BJ (cell line): ENCODE measurements around the gene ARHGAP18. TPM values are rescaled to one million over a fixed set of nuclear protein-coding genes. Genes with fewer than 3 reads are reported as not detected.
"Not testable (repeated sequence)": the region's sequence is repeated elsewhere in the genome, so short reads cannot be mapped to it uniquely, and the experiment has no call there.

ENCODE experiments used
- CTCF ChIA-PET: fragments of 350-600 bp; formaldehyde crosslinking; extraction: SDS; loops from one replicate; lab custom pipeline; 2021; ENCODE audit warnings: antibody characterized with exemption, inconsistent platforms; lab: Yijun Ruan, JAX
- POLR2A ChIA-PET: fragments of 300-600 bp; sonication (Branson Sonifier 250); formaldehyde crosslinking; extraction: SDS; loops from one replicate; lab custom pipeline; 2021; ENCODE audit warnings: antibody characterized with exemption; lab: Charles Lee
- DNase-seq: peaks from one replicate; pipeline ENCODE4 v3.0.0-alpha.2; 2011; ENCODE audit warnings: low read depth
- H3K27me3 ChIP-seq: 2 replicates; pipeline ENCODE4 v1.6.0; 2011; ENCODE audit warnings: low read length; ENCODE audit not compliant: control insufficient read depth, insufficient read depth
- H3K36me3 ChIP-seq: 2 replicates; pipeline ENCODE4 v1.5.1; 2011; ENCODE audit warnings: low read length; ENCODE audit not compliant: control insufficient read depth, insufficient read depth
- H3K4me3 ChIP-seq: 2 replicates; pipeline ENCODE4 v1.5.1; 2011; ENCODE audit warnings: low read depth, mild to moderate bottlenecking, control low read depth, low read length
- CTCF ChIP-seq: IDR thresholded peaks from 2 replicates; pipeline ENCODE4 v1.5.1; 2011; ENCODE audit warnings: low read depth, mild to moderate bottlenecking, control low read depth, inconsistent platforms, low read length, moderate library complexity; ENCODE audit not compliant: insufficient read depth
- polyA plus RNA-seq: library from polyadenylated mRNA; depleted of rRNA; stranded (reverse); fragments of >200 nt; gene quantifications from 2 replicates; pipeline ENCODE4 v1.2.3, GENCODE V29; 2011

The ARHGAP18 gene
- polyA plus RNA-seq, 1 experiment: 9.8 TPM

- no peak for TF ChIP-seq CTCF
- ChIA-PET POLR2A (no interaction called here), CTCF (interaction anchor here (0.5 to 1.6 kb wide), 5 partner anchors 66 to 172 kb away, joined by 3 to 5 read pairs (median 4); no protein-coding TSS in a partner anchor)
- H3K4me3 ChIP-seq: no peak overlapping the region
- H3K27me3 ChIP-seq: no peaks in the 10 kb centered on the region
- H3K36me3 ChIP-seq: peaks cover 2% of the 10 kb centered on the region; the same call in 1 of the 2 replicates
- no peak for DNase-seq
These were observed 132.3 kb downstream of the ARHGAP18 start for GRCh38 chr6:129577691-129578090.

GRCh38 chr6:129576456-129576855 is 133.5 kb downstream of the ARHGAP18 start:
- Histone ChIP-seq H3K27me3 (no peaks in the 10 kb centered on the region), H3K4me3 (no peak overlapping the region), H3K36me3 (no peaks in the 10 kb centered on the region)
- CTCF ChIA-PET: interaction anchor here (1.0 kb wide), 1 partner anchor 23 kb away, joined by 3 read pairs; no protein-coding TSS in a partner anchor
- POLR2A ChIA-PET: no interaction called here
- DNase-seq: no peak
- no peak for TF ChIP-seq CTCF

GRCh38 chr6:129575378-129576118 is 134.4 kb downstream of the ARHGAP18 start:
- Histone ChIP-seq H3K4me3 (no peak overlapping the region), H3K27me3 (no peaks in the 10 kb centered on the region), H3K36me3 (no peaks in the 10 kb centered on the region)
- ChIA-PET POLR2A (no interaction called here), CTCF (interaction anchor here (0.6 to 2.6 kb wide), 12 partner anchors 8 to 834 kb away, joined by 3 to 15 read pairs (median 4); no protein-coding TSS in a partner anchor)
- peak; percentile 8 for DNase-seq
- peak; percentile 75 for TF ChIP-seq CTCF

- H3K36me3 ChIP-seq, H3K27me3 ChIP-seq, DNase-seq, POLR2A ChIA-PET, H3K4me3 ChIP-seq: not testable (repeated sequence)
- CTCF ChIA-PET: interaction anchor here (0.7 to 2.6 kb wide), 10 partner anchors 7 to 154 kb away, joined by 3 to 15 read pairs (median 4); no protein-coding TSS in a partner anchor
These were observed 135.4 kb downstream of the ARHGAP18 start for GRCh38 chr6:129574605-129575004.

- H3K36me3 ChIP-seq, DNase-seq, H3K4me3 ChIP-seq, CTCF ChIA-PET, H3K27me3 ChIP-seq, POLR2A ChIA-PET: not testable (repeated sequence)
These were observed 139.0 kb downstream of the ARHGAP18 start for GRCh38 chr6:129570929-129571328.

GRCh38 chr6:129568015-129568414 is 142.0 kb downstream of the ARHGAP18 start:
- H3K4me3 ChIP-seq: no peak overlapping the region
- no peak for TF ChIP-seq CTCF
- H3K36me3 ChIP-seq: 0 out of 2 replicates have a peak, but pooled peaks cover 2% of the 10 kb centered on the region
- POLR2A ChIA-PET: no interaction called here
- DNase-seq: no peak
- CTCF ChIA-PET: interaction anchor here (1.1 to 3.9 kb wide), 4 partner anchors 17 to 70 kb away, joined by 3 to 27 read pairs (median 5); no protein-coding TSS in a partner anchor
- H3K27me3 ChIP-seq: no peaks in the 10 kb centered on the region
